ENCODE results near the gene JAKMIP1. TPM values are rescaled to one million over a fixed set of nuclear protein-coding genes. Genes with fewer than 3 reads are reported as not detected.
"Not testable (repeated sequence)": the region's sequence is repeated elsewhere in the genome, so short reads cannot be mapped to it uniquely, and the experiment has no call there.

Gene JAKMIP1
- total and polyA plus RNA-seq, 4 donors = 0.08 to 0.50 (median 0.22) TPM

DNA sequence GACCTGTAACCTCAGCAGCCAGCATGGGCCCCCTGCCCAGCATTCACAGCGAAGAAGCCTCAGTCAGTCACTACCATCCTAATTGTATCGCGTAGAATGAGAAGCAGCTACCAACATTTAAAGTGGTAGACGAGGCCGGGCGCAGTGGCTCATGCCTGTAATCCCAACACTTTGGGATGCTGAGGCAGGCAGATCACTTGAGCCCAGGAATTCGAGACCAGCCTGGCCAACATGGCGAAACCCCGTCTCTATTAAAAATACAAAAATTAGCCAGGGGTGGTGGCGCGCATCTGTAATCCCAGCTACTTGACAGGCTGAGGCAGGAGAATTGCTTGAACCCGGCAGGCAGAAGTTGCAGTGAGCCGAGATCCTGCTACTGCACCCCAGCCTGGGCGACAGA lies 59.3 kb downstream of the JAKMIP1 start:
- H3K27me3 ChIP-seq (ENCODE audit: control insufficient read depth in 1 of 2, insufficient read depth in 2 of 2, low read length in 1 of 2); H3K27ac ChIP-seq (ENCODE audit: low read depth in 1 of 2, low read length in 2 of 2); H3K9me3 ChIP-seq (ENCODE audit: control insufficient read depth, low read length); H3K4me3 ChIP-seq (ENCODE audit: low read length in 2 of 2); ATAC-seq (ENCODE audit: low FRiP score); intact Hi-C loops (cut with DNase I); H3K4me1 ChIP-seq (ENCODE audit: control insufficient read depth in 1 of 2, insufficient read depth in 2 of 2, low read length in 2 of 2); H3K36me3 ChIP-seq (ENCODE audit: control insufficient read depth in 1 of 2, insufficient read depth in 2 of 2, low read length in 1 of 2): not testable (repeated sequence)
- WGBS, 2 donors = 82 to 89% methylated on average over 14 of the region's 14 CpGs
- peak in 1 of 2 donors; percentile 20 for DNase-seq

- DNase-seq = peak in 1 of 2 donors; percentile 57
- no peaks in the 10 kb centered on the region for H3K36me3 ChIP-seq (ENCODE audit: control insufficient read depth in 1 of 2, insufficient read depth in 2 of 2, low read length in 1 of 2)
- peaks cover 1% of the 10 kb centered on the region for H3K9me3 ChIP-seq (ENCODE audit: control insufficient read depth, low read length)
- H3K27me3 ChIP-seq (ENCODE audit: control insufficient read depth in 1 of 2, insufficient read depth in 2 of 2, low read length in 1 of 2) = no peaks in the 10 kb centered on the region
- intact Hi-C loops (cut with DNase I) = no loop called here
- no peak overlapping the region for H3K27ac ChIP-seq (ENCODE audit: low read depth in 1 of 2, low read length in 2 of 2)
- no peak for ATAC-seq (ENCODE audit: low FRiP score)
- WGBS, 2 donors = 62 to 79% methylated on average over 3 of the region's 3 CpGs
- no peaks in the 10 kb centered on the region for H3K4me1 ChIP-seq (ENCODE audit: control insufficient read depth in 1 of 2, insufficient read depth in 2 of 2, low read length in 2 of 2)
- no peak overlapping the region for H3K4me3 ChIP-seq (ENCODE audit: low read length in 2 of 2)
These were observed 62.6 kb downstream of the JAKMIP1 start for GRCh38 chr4:6137747-6138135.

DNA sequence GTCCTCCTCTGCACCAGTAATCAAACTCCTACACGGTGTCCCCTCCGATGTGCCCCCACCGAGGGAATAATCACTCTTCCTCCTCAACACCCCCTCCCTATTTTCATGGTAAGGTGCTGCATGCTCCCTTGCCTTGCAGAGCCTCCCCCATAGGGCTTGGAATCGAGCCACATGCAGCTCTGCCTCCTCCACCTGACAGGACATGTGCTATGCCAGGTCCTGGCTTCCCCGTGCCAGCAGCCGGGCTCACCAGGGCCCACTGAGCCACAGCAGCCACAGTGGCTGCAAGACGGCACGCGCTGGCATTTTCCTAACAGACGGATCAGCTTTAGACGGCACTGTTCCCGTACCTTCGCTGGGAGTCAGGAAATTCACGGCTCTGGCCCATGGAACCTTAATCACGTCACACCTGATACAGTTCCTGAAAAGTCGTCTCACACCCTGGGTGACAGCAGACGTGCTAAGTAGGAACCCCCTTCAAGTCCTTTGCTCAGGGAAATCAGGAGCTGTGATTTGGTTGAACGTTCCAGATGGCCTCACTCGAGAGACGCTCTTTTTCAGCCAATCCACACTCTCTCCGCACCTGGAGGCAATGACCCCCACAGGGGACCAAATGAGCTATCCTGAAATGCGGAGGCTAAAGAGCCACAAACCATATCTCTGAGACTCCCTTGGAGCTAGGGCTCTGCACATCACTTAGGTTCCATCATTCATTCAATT lies 63.2 kb downstream of the JAKMIP1 start:
- H3K9me3 ChIP-seq (ENCODE audit: control insufficient read depth, low read length) = peaks cover 1% of the 10 kb centered on the region
- no peak overlapping the region for H3K4me3 ChIP-seq (ENCODE audit: low read length in 2 of 2)
- peak in 1 of 2 donors; percentile 43 for DNase-seq
- H3K4me1 ChIP-seq (ENCODE audit: control insufficient read depth in 1 of 2, insufficient read depth in 2 of 2, low read length in 2 of 2) = no peaks in the 10 kb centered on the region
- H3K27ac ChIP-seq (ENCODE audit: low read depth in 1 of 2, low read length in 2 of 2) = no peak overlapping the region
- H3K27me3 ChIP-seq (ENCODE audit: control insufficient read depth in 1 of 2, insufficient read depth in 2 of 2, low read length in 1 of 2) = no peaks in the 10 kb centered on the region
- ATAC-seq (ENCODE audit: low FRiP score) = no peak
- intact Hi-C loops (cut with DNase I) = no loop called here
- H3K36me3 ChIP-seq (ENCODE audit: control insufficient read depth in 1 of 2, insufficient read depth in 2 of 2, low read length in 1 of 2) = no peaks in the 10 kb centered on the region
- 61 to 67% methylated on average over 22 of the region's 22 CpGs for WGBS, 2 donors

DNA sequence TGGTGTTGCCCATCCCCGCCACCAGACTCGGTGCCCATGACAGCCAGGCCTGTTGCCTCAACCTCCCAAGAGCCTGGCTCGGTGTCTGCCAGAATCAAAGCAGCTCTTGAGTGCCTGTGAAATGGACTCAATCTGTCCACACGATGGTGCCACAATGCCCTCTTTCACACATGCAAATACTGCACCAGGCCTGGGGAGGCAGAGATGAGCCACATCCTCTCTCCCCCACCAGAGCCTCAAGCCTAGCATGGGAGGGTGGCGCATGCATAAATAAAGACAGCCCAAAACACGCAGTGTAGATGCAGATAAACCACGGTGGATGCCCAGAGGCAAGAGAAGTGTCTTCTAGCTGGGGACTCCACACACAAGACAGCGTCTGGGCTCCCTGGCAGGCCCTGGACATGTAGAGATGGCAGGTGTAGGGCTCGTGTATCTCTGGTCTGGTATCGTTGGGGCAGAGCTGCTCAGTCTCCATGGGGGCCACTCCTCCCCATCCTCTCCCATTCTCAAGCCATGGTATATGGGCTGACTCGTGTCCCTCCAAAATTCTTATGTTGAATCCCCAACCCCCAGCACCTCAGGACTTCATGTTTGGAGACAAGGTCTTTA lies 65.6 kb downstream of the JAKMIP1 start:
- Histone ChIP-seq H3K27me3 (ENCODE audit: control insufficient read depth in 1 of 2, insufficient read depth in 2 of 2, low read length in 1 of 2) (no peaks in the 10 kb centered on the region), H3K4me3 (ENCODE audit: low read length in 2 of 2) (no peak overlapping the region), H3K4me1 (ENCODE audit: control insufficient read depth in 1 of 2, insufficient read depth in 2 of 2, low read length in 2 of 2) (no peaks in the 10 kb centered on the region), H3K9me3 (ENCODE audit: control insufficient read depth, low read length) (peaks cover 1% of the 10 kb centered on the region), H3K36me3 (ENCODE audit: control insufficient read depth in 1 of 2, insufficient read depth in 2 of 2, low read length in 1 of 2) (no peaks in the 10 kb centered on the region), H3K27ac (ENCODE audit: low read depth in 1 of 2, low read length in 2 of 2) (no peak overlapping the region)
- intact Hi-C loops (cut with DNase I) = no loop called here
- no peak for ATAC-seq (ENCODE audit: low FRiP score)
- DNase-seq = peak in 1 of 2 donors; percentile 9
- 73 to 77% methylated on average over 11 of the region's 11 CpGs for WGBS, 2 donors

DNA sequence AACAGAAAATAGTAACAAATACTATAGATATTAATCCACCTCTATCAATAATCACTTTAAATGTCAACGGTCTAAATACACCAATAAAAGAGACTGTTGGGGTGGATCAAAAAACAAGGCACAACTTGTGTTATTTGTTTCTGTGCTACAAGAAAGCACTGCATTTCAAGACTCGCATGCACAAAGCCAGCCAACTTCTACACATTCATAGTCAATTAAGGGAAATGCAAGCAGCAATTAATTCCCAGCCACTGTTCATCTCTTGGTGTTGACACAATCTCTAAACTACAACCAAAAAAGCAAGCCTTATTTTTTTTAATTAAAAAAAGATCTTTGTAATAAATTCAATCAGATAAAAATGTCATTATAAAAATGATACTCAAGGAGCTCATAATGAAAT lies 67.6 kb downstream of the JAKMIP1 start:
- Histone ChIP-seq H3K4me1 (ENCODE audit: control insufficient read depth in 1 of 2, insufficient read depth in 2 of 2, low read length in 2 of 2) (no peaks in the 10 kb centered on the region), H3K36me3 (ENCODE audit: control insufficient read depth in 1 of 2, insufficient read depth in 2 of 2, low read length in 1 of 2) (no peaks in the 10 kb centered on the region), H3K4me3 (ENCODE audit: low read length in 2 of 2) (no peak overlapping the region), H3K27me3 (ENCODE audit: control insufficient read depth in 1 of 2, insufficient read depth in 2 of 2, low read length in 1 of 2) (no peaks in the 10 kb centered on the region), H3K9me3 (ENCODE audit: control insufficient read depth, low read length) (peaks cover 1% of the 10 kb centered on the region), H3K27ac (ENCODE audit: low read depth in 1 of 2, low read length in 2 of 2) (no peak overlapping the region)
- DNase-seq (no peak), ATAC-seq (ENCODE audit: low FRiP score) (no peak)
- WGBS, 2 donors = 77 to 80% methylated on average over 2 of the region's 2 CpGs
- intact Hi-C loops (cut with DNase I) = no loop called here

DNA sequence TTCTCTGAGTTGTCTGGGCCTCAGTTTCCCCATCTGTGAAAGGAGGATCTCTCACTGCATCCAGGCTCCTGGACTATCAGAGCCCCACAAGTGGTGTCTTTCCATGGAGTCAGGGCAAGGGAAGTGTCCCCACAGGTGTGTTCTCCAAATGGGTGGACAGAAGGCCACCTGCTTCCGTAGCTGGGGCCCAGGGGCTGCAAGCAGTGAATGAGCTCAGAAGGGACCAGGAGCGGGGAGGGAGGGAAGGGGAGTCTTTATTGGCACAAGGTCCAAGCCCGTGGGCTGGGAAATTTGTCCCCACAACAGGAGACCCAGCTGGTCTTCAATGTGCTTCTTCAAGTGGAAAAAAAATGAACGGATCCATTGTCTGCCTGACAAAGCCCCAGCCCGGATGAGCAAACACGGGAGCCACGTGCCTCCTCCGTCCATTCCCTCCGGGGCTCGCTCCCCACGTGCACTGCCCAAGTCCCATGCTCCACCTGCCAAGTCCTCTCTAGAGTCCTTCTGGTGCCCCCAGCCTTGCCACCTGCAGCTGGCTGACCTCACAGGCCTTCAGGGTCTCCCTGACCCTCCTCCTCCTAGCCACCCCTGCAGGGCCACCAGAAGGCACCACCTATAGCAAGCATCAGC lies 72.0 kb downstream of the JAKMIP1 start:
- H3K9me3 ChIP-seq (ENCODE audit: control insufficient read depth, low read length) = no peaks in the 10 kb centered on the region
- no peaks in the 10 kb centered on the region for H3K36me3 ChIP-seq (ENCODE audit: control insufficient read depth in 1 of 2, insufficient read depth in 2 of 2, low read length in 1 of 2)
- ATAC-seq (ENCODE audit: low FRiP score) = no peak
- no peak overlapping the region for H3K27ac ChIP-seq (ENCODE audit: low read depth in 1 of 2, low read length in 2 of 2)
- H3K4me1 ChIP-seq (ENCODE audit: control insufficient read depth in 1 of 2, insufficient read depth in 2 of 2, low read length in 2 of 2) = no peaks in the 10 kb centered on the region
- DNase-seq = peak; percentile 21 to 55
- intact Hi-C loops (cut with DNase I) = no loop called here
- no peak overlapping the region for H3K4me3 ChIP-seq (ENCODE audit: low read length in 2 of 2)
- H3K27me3 ChIP-seq (ENCODE audit: control insufficient read depth in 1 of 2, insufficient read depth in 2 of 2, low read length in 1 of 2) = no peaks in the 10 kb centered on the region
- 57 to 75% methylated on average over 11 of the region's 11 CpGs for WGBS, 2 donors

- no peak overlapping the region for H3K4me3 ChIP-seq (ENCODE audit: low read length in 2 of 2)
- intact Hi-C loops (cut with DNase I) = no loop called here
These were observed 73.2 kb downstream of the JAKMIP1 start for GRCh38 chr4:6126971-6127745.

DNA sequence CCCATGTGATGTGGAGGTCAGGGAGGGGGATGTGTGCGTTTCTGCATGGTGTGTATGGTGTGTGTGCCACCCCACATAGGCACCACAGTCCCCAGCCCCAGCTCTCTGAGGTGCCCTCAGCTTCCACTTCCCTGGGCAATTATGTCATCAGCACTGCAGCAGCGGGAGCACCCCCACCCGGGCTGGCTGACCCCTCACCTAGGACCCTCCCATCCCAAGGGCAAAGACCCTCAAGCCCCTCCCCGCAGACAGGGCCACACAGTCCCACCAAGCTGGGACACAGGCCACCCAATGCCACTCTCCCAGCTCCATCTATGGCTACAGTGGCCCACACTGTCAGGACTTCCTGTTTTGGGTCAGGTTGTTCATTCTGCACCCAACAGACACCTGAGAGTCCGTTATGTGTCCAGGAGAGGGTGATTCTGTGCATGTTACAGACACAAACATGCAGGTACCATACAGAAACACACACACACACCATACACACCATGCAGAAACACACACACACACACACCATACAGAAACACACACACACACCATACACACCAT lies 75.2 kb downstream of the JAKMIP1 start:
- no peaks in the 10 kb centered on the region for H3K27me3 ChIP-seq (ENCODE audit: control insufficient read depth in 1 of 2, insufficient read depth in 2 of 2, low read length in 1 of 2)
- intact Hi-C loops (cut with DNase I) = no loop called here
- no peak for ATAC-seq (ENCODE audit: low FRiP score)
- no peaks in the 10 kb centered on the region for H3K9me3 ChIP-seq (ENCODE audit: control insufficient read depth, low read length)
- no peak for DNase-seq
- 63 to 69% methylated on average over 5 of the region's 5 CpGs for WGBS, 2 donors
- no peak overlapping the region for H3K4me3 ChIP-seq (ENCODE audit: low read length in 2 of 2)
- no peaks in the 10 kb centered on the region for H3K4me1 ChIP-seq (ENCODE audit: control insufficient read depth in 1 of 2, insufficient read depth in 2 of 2, low read length in 2 of 2)
- H3K27ac ChIP-seq (ENCODE audit: low read depth in 1 of 2, low read length in 2 of 2) = no peak overlapping the region
- H3K36me3 ChIP-seq (ENCODE audit: control insufficient read depth in 1 of 2, insufficient read depth in 2 of 2, low read length in 1 of 2) = no peaks in the 10 kb centered on the region

More at GRCh38 chr4:6126971-6127745, 73.2 kb downstream of the JAKMIP1 start:
- H3K9me3 ChIP-seq (ENCODE audit: control insufficient read depth, low read length) = no peaks in the 10 kb centered on the region
- H3K4me1 ChIP-seq (ENCODE audit: control insufficient read depth in 1 of 2, insufficient read depth in 2 of 2, low read length in 2 of 2) = no peaks in the 10 kb centered on the region
- WGBS, 2 donors = 68 to 77% methylated on average over 20 of the region's 20 CpGs
- H3K27ac ChIP-seq (ENCODE audit: low read depth in 1 of 2, low read length in 2 of 2) = no peak overlapping the region
- H3K36me3 ChIP-seq (ENCODE audit: control insufficient read depth in 1 of 2, insufficient read depth in 2 of 2, low read length in 1 of 2) = no peaks in the 10 kb centered on the region
- ATAC-seq (ENCODE audit: low FRiP score) = no peak
- H3K27me3 ChIP-seq (ENCODE audit: control insufficient read depth in 1 of 2, insufficient read depth in 2 of 2, low read length in 1 of 2) = no peaks in the 10 kb centered on the region
- peak in 1 of 2 donors; percentile 22 for DNase-seq

Data from aorta (tissue), 5 donors.